Breast epithelium (tissue), 4 donors: ENCODE measurements around the gene GPR55. TPM values are rescaled to one million over a fixed set of nuclear protein-coding genes. Genes with fewer than 3 reads are reported as not detected.

Experiments
- DNase-seq, 2 donors: peaks; one replicate each; pipeline ENCODE4 v3.0.0-alpha.2; 2019; ENCODE audit warnings: low spot score in 2 of 2
- H3K27ac ChIP-seq, 2 donors: fragments of 200-600 bp; sonication (generic) in 1 of 2; one replicate each; pipeline ENCODE4 v1.5.1; 2016 to 2019; ENCODE audit warnings: mild to moderate bottlenecking in 1 of 2
- H3K27me3 ChIP-seq, 2 donors: fragments of 200-600 bp; sonication (generic) in 1 of 2; one replicate each; pipeline versions ENCODE4 v1.5.1 to v1.6.0; 2017 to 2019; ENCODE audit warnings: control low read depth in 1 of 2, mild to moderate bottlenecking in 1 of 2
- H3K36me3 ChIP-seq: fragments of 200-600 bp; one replicate; pipeline ENCODE4 v1.5.1; 2019
- H3K4me1 ChIP-seq, 2 donors: fragments of 200-600 bp; sonication (generic); one replicate each; pipeline ENCODE4 v1.5.1; 2016 to 2019; ENCODE audit warnings: control low read depth in 1 of 2
- H3K4me3 ChIP-seq, 3 donors: fragments of 200-600 bp; sonication (generic); 1 replicate in 2 of 3; 2 replicates in 1 of 3; pipeline ENCODE4 v1.5.1; 2016 to 2019; ENCODE audit warnings: mild to moderate bottlenecking in 3 of 3, moderate library complexity in 2 of 3
- H3K9me3 ChIP-seq, 2 donors: fragments of 200-600 bp; sonication (generic) in 1 of 2; one replicate each; pipeline ENCODE4 v1.5.1; 2016 to 2019; ENCODE audit warnings: control low read depth in 1 of 2
- POLR2A ChIP-seq: fragments of 450-650 bp; IDR thresholded peaks from one replicate; pipeline ENCODE4 v1.6.1; 2016; ENCODE audit warnings: antibody characterized with exemption, mild to moderate bottlenecking, moderate library complexity
- POLR2AphosphoS5 ChIP-seq, 3 donors: sonication (generic); formaldehyde crosslinking; IDR thresholded peaks; one replicate each; pipeline ENCODE4 v1.6.1; 2017; ENCODE audit warnings: antibody characterized with exemption in 3 of 3
- intact Hi-C: fragments of 100-400 bp; cut with DNase I; formaldehyde crosslinking; loops from one replicate; pipeline ENCODE4 v1.15.1; 2023; ENCODE audit warnings: low total_unique reads
- total RNA-seq, 3 donors: library from RNA; depleted of rRNA; stranded (reverse); fragments of >200 nt; gene quantifications; one replicate each; pipeline ENCODE4 v1.1.0, GENCODE V29; 2016
- TF ChIP-seq, protein P1 (sequence below), 3 donors: fragments of 450-650 bp; IDR thresholded peaks; one replicate each; pipeline ENCODE4 v1.5.1; 2016 to 2017; ENCODE audit warnings: antibody characterized with exemption in 3 of 3, mild to moderate bottlenecking in 3 of 3, moderate library complexity in 3 of 3

The GPR55 gene
- total RNA-seq, 3 donors from 2014 or later, result 0.16 to 0.44 TPM; not detected in 1

DNA sequence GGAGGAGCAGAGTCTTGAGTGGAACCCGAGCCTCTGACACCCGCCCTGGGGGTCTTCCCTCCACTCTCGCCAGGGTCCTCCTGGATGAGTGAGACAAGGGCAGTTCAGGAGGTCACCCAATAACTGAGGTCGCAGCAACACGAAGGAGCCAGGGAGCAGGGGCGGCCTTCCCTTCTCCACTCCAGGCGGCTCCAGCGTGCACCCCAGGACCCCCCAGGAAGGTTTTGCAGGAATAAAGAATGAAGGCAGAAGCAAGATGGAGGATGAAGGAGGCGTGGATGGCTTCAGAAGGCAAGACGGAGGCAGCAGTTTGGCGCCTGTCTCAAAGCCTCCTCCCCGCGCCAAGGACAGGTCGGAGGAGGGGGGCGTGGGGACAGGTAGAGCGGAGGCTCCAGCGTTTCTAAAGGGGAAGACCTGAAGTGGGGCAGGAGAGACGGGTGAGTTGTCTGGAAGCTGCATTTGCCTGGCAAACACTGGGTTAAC, 60.9 kb downstream of the GPR55 start:
- peak overlapping the region; percentile 51 to 78 (median 76) for H3K4me3 ChIP-seq
- no peaks in the 10 kb centered on the region for H3K36me3 ChIP-seq
- no peaks in the 10 kb centered on the region for H3K27me3 ChIP-seq
- no peaks in the 10 kb centered on the region for H3K9me3 ChIP-seq
- no peak for TF ChIP-seq POLR2A
- TF ChIP-seq, protein P1, sequence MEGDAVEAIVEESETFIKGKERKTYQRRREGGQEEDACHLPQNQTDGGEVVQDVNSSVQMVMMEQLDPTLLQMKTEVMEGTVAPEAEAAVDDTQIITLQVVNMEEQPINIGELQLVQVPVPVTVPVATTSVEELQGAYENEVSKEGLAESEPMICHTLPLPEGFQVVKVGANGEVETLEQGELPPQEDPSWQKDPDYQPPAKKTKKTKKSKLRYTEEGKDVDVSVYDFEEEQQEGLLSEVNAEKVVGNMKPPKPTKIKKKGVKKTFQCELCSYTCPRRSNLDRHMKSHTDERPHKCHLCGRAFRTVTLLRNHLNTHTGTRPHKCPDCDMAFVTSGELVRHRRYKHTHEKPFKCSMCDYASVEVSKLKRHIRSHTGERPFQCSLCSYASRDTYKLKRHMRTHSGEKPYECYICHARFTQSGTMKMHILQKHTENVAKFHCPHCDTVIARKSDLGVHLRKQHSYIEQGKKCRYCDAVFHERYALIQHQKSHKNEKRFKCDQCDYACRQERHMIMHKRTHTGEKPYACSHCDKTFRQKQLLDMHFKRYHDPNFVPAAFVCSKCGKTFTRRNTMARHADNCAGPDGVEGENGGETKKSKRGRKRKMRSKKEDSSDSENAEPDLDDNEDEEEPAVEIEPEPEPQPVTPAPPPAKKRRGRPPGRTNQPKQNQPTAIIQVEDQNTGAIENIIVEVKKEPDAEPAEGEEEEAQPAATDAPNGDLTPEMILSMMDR (IDR thresholded peaks at IDR 0.05), result no peak
- TF ChIP-seq POLR2AphosphoS5 (IDR thresholded peaks at IDR 0.05), result no peak
- no peak overlapping the region for H3K27ac ChIP-seq
- intact Hi-C loops, result no loop called here
- peaks cover 0 to 3% of the 10 kb centered on the region in 2 donors for H3K4me1 ChIP-seq
- no peak for DNase-seq

DNA sequence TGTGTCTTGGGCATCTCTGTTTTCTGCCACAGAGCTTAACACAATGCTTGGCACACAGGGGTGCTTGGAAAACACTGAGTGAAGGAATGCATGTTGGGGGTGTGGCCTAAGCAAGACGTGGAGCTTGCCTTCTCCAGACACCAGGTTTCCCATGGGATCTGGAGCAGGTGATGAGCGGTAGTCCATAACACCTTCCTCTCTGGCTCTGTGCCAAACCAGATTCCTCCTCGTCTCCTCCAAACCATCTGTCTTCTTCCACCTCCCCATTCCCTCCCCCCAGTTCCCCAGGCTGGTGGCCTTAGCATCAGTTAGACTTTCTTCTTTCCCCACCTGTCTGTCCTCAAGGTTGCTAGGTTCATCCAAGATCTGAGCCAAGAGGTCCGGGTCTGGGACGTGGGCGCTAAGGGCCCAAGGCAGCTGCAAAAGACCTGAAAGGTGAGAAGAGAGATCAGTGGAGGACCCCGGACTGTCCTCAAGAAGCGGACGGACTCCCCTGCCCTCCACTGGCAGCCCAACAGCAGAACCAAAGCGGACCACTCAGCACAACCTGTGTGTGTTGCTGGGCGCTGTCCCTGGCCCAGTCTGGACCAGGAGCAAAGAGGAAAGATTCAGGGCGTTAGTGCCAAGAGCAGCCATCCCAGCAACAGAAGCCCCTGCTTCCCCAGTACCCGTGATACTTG, 61.5 kb downstream of the GPR55 start:
- H3K36me3 ChIP-seq, result no peaks in the 10 kb centered on the region
- TF ChIP-seq, protein P1 (IDR thresholded peaks at IDR 0.05), result no peak
- no peak for TF ChIP-seq POLR2A
- TF ChIP-seq POLR2AphosphoS5 (IDR thresholded peaks at IDR 0.05), result no peak
- intact Hi-C loops, result no loop called here
- peaks cover 0 to 3% of the 10 kb centered on the region in 2 donors for H3K4me1 ChIP-seq
- DNase-seq, result no peak
- no peak overlapping the region for H3K4me3 ChIP-seq
- no peaks in the 10 kb centered on the region for H3K9me3 ChIP-seq
- no peak overlapping the region for H3K27ac ChIP-seq
- H3K27me3 ChIP-seq, result no peaks in the 10 kb centered on the region

DNA sequence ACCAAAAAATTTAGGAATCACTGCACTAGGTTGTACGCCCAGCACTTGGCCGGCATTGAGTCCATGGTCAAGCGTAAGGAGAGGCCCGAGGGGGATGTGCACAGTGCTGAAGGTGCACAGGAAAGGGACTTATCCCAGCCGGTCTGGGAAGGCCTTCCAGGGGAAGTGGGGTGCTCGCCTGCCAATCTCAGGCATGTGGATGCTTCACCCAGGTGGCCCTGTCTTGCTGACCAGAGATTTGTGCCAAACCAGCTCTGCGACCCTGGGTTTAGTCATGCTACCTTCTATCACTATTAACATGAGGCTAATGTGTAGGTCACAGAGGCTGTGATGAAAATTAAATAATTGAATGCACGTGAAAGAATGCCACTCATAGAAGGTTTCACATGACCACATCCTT, 62.0 kb downstream of the GPR55 start:
- no peak for DNase-seq
- Histone ChIP-seq H3K27ac (no peak overlapping the region), H3K4me3 (no peak overlapping the region), H3K9me3 (no peaks in the 10 kb centered on the region), H3K36me3 (no peaks in the 10 kb centered on the region), H3K27me3 (no peaks in the 10 kb centered on the region), H3K4me1 (peaks cover 0 to 3% of the 10 kb centered on the region in 2 donors)
- TF ChIP-seq, protein P1 (IDR thresholded peaks at IDR 0.05), result no peak
- TF ChIP-seq POLR2A (no peak), POLR2AphosphoS5 (IDR thresholded peaks at IDR 0.05) (no peak)
- intact Hi-C loops, result no loop called here

DNA sequence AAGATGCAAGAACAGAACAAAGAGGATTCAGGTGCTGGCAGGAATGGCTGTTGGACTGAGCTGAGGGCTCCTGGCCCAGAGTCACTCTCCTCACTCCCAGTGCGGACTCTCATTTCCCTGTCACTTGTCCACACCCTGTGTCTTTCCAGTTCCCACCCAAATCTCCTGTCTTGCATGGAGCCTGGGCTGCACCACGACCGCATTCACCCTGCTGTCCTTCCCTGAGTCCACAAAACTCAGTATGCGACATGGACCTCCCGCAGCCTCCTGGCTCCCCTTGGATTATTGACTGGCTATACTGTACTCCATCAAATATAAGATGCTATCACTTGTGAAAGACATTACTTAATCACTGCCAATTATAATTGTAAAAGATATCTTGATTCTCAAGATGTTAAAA, 62.8 kb downstream of the GPR55 start:
- intact Hi-C loops, result no loop called here
- H3K4me3 ChIP-seq, result no peak overlapping the region
- H3K4me1 ChIP-seq, result peaks cover 0 to 3% of the 10 kb centered on the region in 2 donors
- no peak for DNase-seq
- no peaks in the 10 kb centered on the region for H3K27me3 ChIP-seq
- no peak overlapping the region for H3K27ac ChIP-seq
- no peak for TF ChIP-seq POLR2A
- TF ChIP-seq, protein P1 (IDR thresholded peaks at IDR 0.05), result no peak
- TF ChIP-seq POLR2AphosphoS5 (IDR thresholded peaks at IDR 0.05), result no peak
- no peaks in the 10 kb centered on the region for H3K36me3 ChIP-seq
- no peaks in the 10 kb centered on the region for H3K9me3 ChIP-seq

DNA sequence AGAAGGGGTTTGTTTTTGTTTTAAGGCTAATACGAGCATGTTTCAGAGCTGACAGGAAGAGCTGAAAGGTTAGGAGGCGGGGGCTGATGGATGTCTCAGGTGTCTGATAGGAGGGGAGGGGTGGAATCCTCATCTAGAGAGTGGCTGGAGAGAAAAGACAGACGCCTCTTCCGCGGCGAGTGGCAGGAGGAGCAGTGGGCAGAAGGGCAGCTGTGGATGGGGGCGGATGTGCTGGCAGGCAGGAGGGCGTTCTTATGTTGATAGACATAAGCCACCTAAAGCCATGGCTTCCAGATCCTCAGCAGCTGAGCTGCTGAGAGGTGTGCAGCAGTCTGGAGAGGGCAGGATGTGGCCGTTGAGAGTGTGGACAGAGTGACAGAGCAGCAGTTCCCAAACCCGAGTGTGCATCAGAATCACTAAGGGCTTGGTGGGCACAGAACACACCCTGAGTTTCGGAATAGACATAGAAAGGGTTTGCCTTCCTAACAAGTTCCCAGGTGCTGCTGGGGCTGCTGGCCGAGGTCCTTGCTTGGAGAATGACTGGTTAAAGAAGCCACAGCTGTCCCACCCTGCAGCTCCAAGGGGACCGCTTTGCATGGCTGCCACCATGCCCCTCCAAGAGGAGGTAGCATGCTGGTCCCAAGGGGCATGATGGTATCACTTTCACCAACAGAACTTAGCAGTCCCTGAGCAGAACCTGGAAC, 63.3 kb downstream of the GPR55 start:
- Histone ChIP-seq H3K9me3 (no peaks in the 10 kb centered on the region), H3K27ac (no peak overlapping the region), H3K27me3 (peaks cover 0 to 2% of the 10 kb centered on the region in 2 donors), H3K4me3 (no peak overlapping the region), H3K36me3 (no peaks in the 10 kb centered on the region), H3K4me1 (peaks cover 0 to 3% of the 10 kb centered on the region in 2 donors)
- DNase-seq, result no peak
- intact Hi-C loops, result no loop called here
- TF ChIP-seq POLR2A (no peak), POLR2AphosphoS5 (IDR thresholded peaks at IDR 0.05) (no peak)
- TF ChIP-seq, protein P1 (IDR thresholded peaks at IDR 0.05), result no peak
